Mesodermal cell (in vitro differentiated cells): ENCODE data around the gene FIBP.

ENCODE experiments used
- H3K27ac ChIP-seq: 2 replicates; pipeline ENCODE4 v1.7.0; 2013; ENCODE audit warnings: mild to moderate bottlenecking, low read depth, low read length, moderate library complexity; ENCODE audit not compliant: severe bottlenecking
- H3K36me3 ChIP-seq: 2 replicates; pipeline ENCODE4 v1.7.1; 2013; ENCODE audit warnings: mild to moderate bottlenecking, low read length, moderate library complexity; ENCODE audit not compliant: control insufficient read depth, insufficient read depth
- H3K4me1 ChIP-seq: one replicate; pipeline ENCODE4 v1.7.1; 2013; ENCODE audit warnings: mild to moderate bottlenecking, low read length; ENCODE audit not compliant: insufficient read depth, control insufficient read depth, poor library complexity, severe bottlenecking
- H3K4me3 ChIP-seq: 2 replicates; pipeline ENCODE4 v1.7.0; 2013; ENCODE audit warnings: low read length, control low read depth, mild to moderate bottlenecking; ENCODE audit not compliant: insufficient read depth, poor library complexity, severe bottlenecking; ENCODE audit errors: extremely low read depth
- H3K9me3 ChIP-seq: 2 replicates; pipeline ENCODE4 v1.7.1; 2013; ENCODE audit warnings: mild to moderate bottlenecking, low read length, moderate library complexity; ENCODE audit not compliant: control insufficient read depth
- WGBS, 2 experiments: methylation state at CpG; one replicate each; pipeline ENCODE4 v1.1.5; 2013; ENCODE audit warnings: missing lambda C conversion rate in 2 of 2; ENCODE audit not compliant: insufficient coverage in 2 of 2; 5-methylcytosine and 5-hydroxymethylcytosine counted together

The FIBP gene

DNA sequence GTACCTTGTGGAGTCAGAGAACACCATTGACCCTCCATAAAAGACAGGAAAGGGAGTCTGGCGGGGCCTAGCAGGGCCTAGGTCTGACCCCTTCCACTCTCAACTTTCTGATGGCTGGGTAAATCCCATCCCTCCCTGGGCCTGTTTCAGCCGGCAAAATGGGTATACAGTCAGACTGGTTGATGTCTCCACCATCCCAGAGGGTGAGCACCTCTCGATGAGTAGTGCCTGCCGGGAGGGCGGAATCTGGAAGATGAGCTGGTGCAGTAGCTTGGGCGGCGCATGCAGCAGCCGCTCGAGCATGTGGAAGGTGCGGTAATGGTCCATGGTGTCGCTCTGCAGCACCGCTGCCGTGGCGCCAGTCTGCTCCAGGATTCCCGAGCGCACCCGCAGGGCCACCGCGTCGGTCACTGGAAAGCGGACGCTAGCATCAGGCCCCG, 528 bp downstream of the FIBP start:
- WGBS, 2 experiments, result 2 to 4% methylated on average over 20 to 22 of the region's 23 CpGs
- Histone ChIP-seq H3K9me3 (no peaks in the 10 kb centered on the region), H3K27ac (peak overlapping the region; percentile 96), H3K4me3 (peak overlapping the region; percentile 67), H3K36me3 (peaks cover 55% of the 10 kb centered on the region), H3K4me1 (peaks cover 32% of the 10 kb centered on the region)

- Histone ChIP-seq H3K4me1 (peaks cover 27% of the 10 kb centered on the region), H3K27ac (peak overlapping the region; percentile 96), H3K9me3 (no peaks in the 10 kb centered on the region), H3K4me3 (peak overlapping the region; percentile 67), H3K36me3 (peaks cover 57% of the 10 kb centered on the region)
- 87 to 90% methylated on average over 14 of the region's 14 CpGs for WGBS, 2 experiments
Measured at GRCh38 chr11:65886826-65887722, 1.2 kb downstream of the FIBP start.

GRCh38 chr11:65885808-65886536, 2.3 kb downstream of the FIBP start:
- WGBS, 2 experiments, result 95 to 96% methylated on average over 6 of the region's 12 CpGs
- Histone ChIP-seq H3K4me1 (peaks cover 27% of the 10 kb centered on the region), H3K4me3 (no peak overlapping the region), H3K36me3 (peaks cover 59% of the 10 kb centered on the region), H3K27ac (no peak overlapping the region), H3K9me3 (no peaks in the 10 kb centered on the region)

DNA sequence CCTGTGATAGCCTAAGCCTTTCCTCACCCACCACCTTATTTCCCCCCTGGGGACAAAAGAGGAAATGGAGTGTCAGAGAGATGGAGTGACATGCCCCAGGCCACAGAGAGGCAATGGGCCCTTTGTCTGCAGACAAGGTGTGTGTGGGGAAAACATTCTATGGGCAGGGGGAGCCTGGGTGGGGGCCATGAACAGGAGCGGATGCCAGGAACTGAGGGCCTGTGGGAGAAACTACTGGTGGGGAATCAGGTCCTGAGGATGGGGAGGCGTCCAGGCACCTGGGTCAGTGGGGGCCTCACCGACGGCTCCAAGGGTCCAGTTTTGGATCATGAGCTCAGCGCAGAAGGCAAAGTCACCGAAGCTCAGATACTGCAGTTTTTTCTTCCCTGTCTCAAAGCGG, 3.0 kb downstream of the FIBP start:
- WGBS, 2 experiments, result 93 to 98% methylated on average over 7 of the region's 7 CpGs
- Histone ChIP-seq H3K27ac (no peak overlapping the region), H3K36me3 (peaks cover 59% of the 10 kb centered on the region), H3K9me3 (no peaks in the 10 kb centered on the region), H3K4me1 (peaks cover 27% of the 10 kb centered on the region), H3K4me3 (no peak overlapping the region)

- H3K4me1 ChIP-seq, result peaks cover 22% of the 10 kb centered on the region
- no peaks in the 10 kb centered on the region for H3K9me3 ChIP-seq
- no peak overlapping the region for H3K27ac ChIP-seq
- H3K36me3 ChIP-seq, result peaks cover 59% of the 10 kb centered on the region
- WGBS, 2 experiments, result 30 to 51% methylated on average over 6 to 8 of the region's 9 CpGs
- no peak overlapping the region for H3K4me3 ChIP-seq
Measured at GRCh38 chr11:65884716-65885092, 3.6 kb downstream of the FIBP start.

DNA sequence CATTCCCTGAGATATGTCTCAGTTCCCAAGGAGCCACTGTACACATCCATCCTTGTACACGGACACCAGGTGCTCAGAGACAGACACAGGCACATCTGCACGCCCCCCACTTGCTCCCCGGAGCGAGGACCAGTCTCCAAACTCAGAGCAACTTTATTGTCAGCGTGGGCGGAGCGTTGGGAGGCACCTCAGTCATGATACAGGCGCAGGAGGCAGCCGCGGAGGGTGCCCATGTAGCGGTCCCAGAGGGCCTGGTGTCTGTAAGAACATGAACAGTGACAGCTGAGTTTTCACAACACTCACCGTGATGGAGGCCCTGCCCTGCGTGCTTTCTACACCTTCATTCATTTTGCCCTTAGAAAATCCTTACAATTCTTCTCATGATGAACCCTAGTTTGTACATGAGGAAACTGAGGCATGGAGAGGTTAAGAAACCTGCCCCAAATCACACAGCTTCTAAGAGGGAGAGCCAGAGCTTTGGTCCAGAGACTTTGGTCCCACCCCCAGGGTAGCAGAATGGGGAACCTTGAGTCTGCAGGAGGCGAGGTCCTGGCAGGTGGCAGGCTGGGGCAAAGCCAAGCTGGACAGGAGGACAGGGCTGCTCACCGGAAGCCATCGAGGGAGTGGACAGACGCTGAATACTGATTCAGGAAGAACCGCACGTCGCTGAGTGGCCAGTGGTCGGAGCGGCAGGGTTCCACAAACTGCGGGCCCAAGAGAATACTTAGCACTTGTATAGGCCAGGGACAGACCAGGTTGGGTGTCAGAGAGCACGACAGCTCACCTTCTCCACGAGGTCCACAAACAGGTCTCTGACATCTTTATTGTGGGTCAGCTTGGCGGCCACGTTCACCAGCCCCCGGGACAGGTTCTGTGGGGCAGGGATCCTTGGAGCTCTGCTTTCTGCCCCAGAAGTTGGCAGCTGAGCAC, 4.2 kb downstream of the FIBP start:
- peaks cover 59% of the 10 kb centered on the region for H3K36me3 ChIP-seq
- H3K4me3 ChIP-seq, result no peak overlapping the region
- H3K4me1 ChIP-seq, result peaks cover 15% of the 10 kb centered on the region
- no peak overlapping the region for H3K27ac ChIP-seq
- 93 to 95% methylated on average over 25 to 28 of the region's 28 CpGs for WGBS, 2 experiments
- no peaks in the 10 kb centered on the region for H3K9me3 ChIP-seq

DNA sequence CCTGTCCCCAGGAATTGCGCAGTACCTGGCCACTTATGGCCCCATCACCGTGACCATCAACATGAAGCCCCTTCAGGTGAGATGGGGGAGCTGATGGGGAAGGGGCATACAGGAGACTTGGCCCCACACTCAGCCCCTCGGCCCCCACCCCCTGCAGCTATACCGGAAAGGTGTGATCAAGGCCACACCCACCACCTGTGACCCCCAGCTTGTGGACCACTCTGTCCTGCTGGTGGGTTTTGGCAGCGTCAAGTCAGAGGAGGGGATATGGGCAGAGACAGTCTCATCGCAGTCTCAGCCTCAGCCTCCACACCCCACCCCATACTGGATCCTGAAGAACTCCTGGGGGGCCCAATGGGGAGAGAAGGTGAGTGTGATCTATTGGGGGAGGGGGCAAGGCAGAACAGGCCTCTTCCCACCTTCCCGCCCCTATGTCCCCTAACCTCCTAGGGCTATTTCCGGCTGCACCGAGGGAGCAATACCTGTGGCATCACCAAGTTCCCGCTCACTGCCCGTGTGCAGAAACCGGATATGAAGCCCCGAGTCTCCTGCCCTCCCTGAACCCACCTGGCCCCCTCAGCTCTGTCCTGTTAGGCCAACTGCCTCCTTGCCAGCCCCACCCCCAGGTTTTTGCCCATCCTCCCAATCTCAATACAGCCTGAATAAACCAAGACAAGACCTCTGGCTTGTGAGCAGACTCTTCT, 5.1 kb downstream of the FIBP start:
- Histone ChIP-seq H3K4me3 (no peak overlapping the region), H3K27ac (no peak overlapping the region), H3K9me3 (no peaks in the 10 kb centered on the region), H3K4me1 (peaks cover 12% of the 10 kb centered on the region), H3K36me3 (peaks cover 59% of the 10 kb centered on the region)
- 94 to 98% methylated on average over 6 to 9 of the region's 13 CpGs for WGBS, 2 experiments

GRCh38 chr11:65882120-65883057, 5.9 kb downstream of the FIBP start:
- Histone ChIP-seq H3K9me3 (no peaks in the 10 kb centered on the region), H3K27ac (no peak overlapping the region), H3K36me3 (peaks cover 59% of the 10 kb centered on the region), H3K4me3 (no peak overlapping the region), H3K4me1 (peaks cover 10% of the 10 kb centered on the region)
- 95 to 96% methylated on average over 24 to 27 of the region's 30 CpGs for WGBS, 2 experiments

DNA sequence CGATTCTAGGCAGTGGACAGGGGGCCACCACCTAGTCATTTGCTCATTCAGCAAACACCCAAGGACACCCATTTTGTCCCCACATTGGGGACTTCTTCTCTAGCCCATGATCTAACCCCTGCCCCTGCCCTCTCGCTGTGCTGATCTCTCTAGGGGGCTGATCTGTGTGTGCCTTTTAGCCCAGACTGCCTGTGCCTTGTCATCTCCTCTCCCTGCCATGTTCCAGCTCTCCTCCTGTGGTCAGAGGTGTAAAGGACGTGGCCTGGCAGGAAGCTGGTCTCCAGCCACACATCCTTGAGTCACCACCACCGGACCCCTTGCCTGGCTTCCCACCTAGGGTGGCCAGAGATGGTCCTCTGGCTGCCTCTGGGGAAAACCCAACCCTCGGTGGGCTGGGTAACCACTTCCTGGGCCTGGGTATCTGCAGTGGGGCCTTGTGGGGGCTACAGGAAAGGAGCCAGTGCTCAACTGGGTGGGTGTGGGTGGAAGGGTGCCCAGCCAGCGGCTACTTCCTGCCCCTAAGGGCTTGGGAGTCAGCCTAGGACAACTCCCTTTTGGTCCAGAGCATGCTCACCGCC, 7.3 kb downstream of the FIBP start:
- peaks cover 44% of the 10 kb centered on the region for H3K36me3 ChIP-seq
- H3K4me1 ChIP-seq, result no peaks in the 10 kb centered on the region
- no peaks in the 10 kb centered on the region for H3K9me3 ChIP-seq
- no peak overlapping the region for H3K4me3 ChIP-seq
- no peak overlapping the region for H3K27ac ChIP-seq
- WGBS, 2 experiments, result 96 to 98% methylated on average over 4 to 7 of the region's 7 CpGs
